ENCODE measurements around the gene KERA. TPM values are rescaled to one million over a fixed set of nuclear protein-coding genes. Genes with fewer than 3 reads are reported as not detected.

The KERA gene
- total and polyA plus RNA-seq, 8 donors: not detected

GRCh38 chr12:91007531-91008290, 50.1 kb downstream of the KERA start:
- ATAC-seq (no peak), FAIRE-seq (no peak), DNase-seq (no peak)
- Histone ChIP-seq H3K9me3 (no peaks in the 10 kb centered on the region), H3K4me3 (no peak overlapping the region), H3K4me1 (no peaks in the 10 kb centered on the region), H3K27me3 (no peaks in the 10 kb centered on the region), H3K36me3 (no peaks in the 10 kb centered on the region), H3K27ac (no peak overlapping the region)
- TF ChIP-seq CTCF (IDR thresholded peaks at IDR 0.05): no peak
- 56 to 74% methylated on average over 2 of the region's 2 CpGs for WGBS, 2 donors
- intact Hi-C loops (cut with DNase I): no loop called here

- FAIRE-seq: no peak
- TF ChIP-seq CTCF (IDR thresholded peaks at IDR 0.05): no peak
Observed at GRCh38 chr12:91004872-91005271, 53.0 kb downstream of the KERA start, which contains the start of gene EPYC. EPYC (minus strand) TSS chr12:91004972; CDS start chr12:91002565, 2,407 bp downstream.

GRCh38 chr12:91003737-91004136, 54.1 kb downstream of the KERA start:
- no peak for FAIRE-seq
- Histone ChIP-seq H3K27ac (no peak overlapping the region), H3K36me3 (no peaks in the 10 kb centered on the region), H3K9me3 (no peaks in the 10 kb centered on the region), H3K4me3 (no peak overlapping the region), H3K27me3 (no peaks in the 10 kb centered on the region), H3K4me1 (no peaks in the 10 kb centered on the region)
- ATAC-seq: no peak
- no peak for TF ChIP-seq CTCF (IDR thresholded peaks at IDR 0.05)
- DNase-seq: no peak
- intact Hi-C loops (cut with DNase I): no loop called here

More at GRCh38 chr12:91004872-91005271, 53.0 kb downstream of the KERA start, which contains the start of gene EPYC:
- Histone ChIP-seq H3K9me3 (no peaks in the 10 kb centered on the region), H3K27ac (no peak within 1 kb of the TSS), H3K4me1 (no peaks in the 10 kb centered on the region), H3K36me3 (no peaks in the 10 kb centered on the region), H3K27me3 (no peaks in the 10 kb centered on the region), H3K4me3 (no peak within 1 kb of the TSS)
- ATAC-seq (no peak), DNase-seq (no peak)
- intact Hi-C loops (cut with DNase I): no loop called here

- no peak for DNase-seq
- peak; percentile 20 for FAIRE-seq
- ATAC-seq: peak in 2 of 4 donors; percentile 51 to 60
- Histone ChIP-seq H3K4me3 (no peak overlapping the region), H3K27me3 (no peaks in the 10 kb centered on the region), H3K4me1 (no peaks in the 10 kb centered on the region), H3K9me3 (no peaks in the 10 kb centered on the region), H3K27ac (no peak overlapping the region), H3K36me3 (no peaks in the 10 kb centered on the region)
- intact Hi-C loops (cut with DNase I): no loop called here
- WGBS, 2 donors: 10 to 12% methylated on average over 1 of the region's 1 CpG
- TF ChIP-seq CTCF (IDR thresholded peaks at IDR 0.05): no peak
Observed at GRCh38 chr12:91001306-91001705, 56.5 kb downstream of the KERA start.

Other genes starting within 250 kb of the KERA start
- not detected for gene CCER1, start 102.8 kb downstream of the KERA start, total RNA-seq
- not detected for gene CCER1, start 102.8 kb downstream of the KERA start, polyA plus RNA-seq
- gene EPYC, start 53.1 kb downstream of the KERA start, total RNA-seq: under 1 TPM in 1 of 6 donors, not detected in 5; 0.12 TPM
- gene EPYC, start 53.1 kb downstream of the KERA start, polyA plus RNA-seq: not detected
- 100 to 1,000 TPM in 1 of 6 donors, 10 to 100 TPM in 2, 1 to 10 TPM in 3; 5.1 to 164 (median 21.0) TPM for gene LUM, start 53.5 kb upstream of the KERA start, total RNA-seq
- gene LUM, start 53.5 kb upstream of the KERA start, polyA plus RNA-seq: 10 to 100 TPM; 14.3 to 22.4 TPM
- 100 to 1,000 TPM in 3 of 6 donors, 10 to 100 TPM in 3; 28.9 to 217 (median 99.9) TPM for gene DCN, start 124.8 kb upstream of the KERA start, total RNA-seq
- 10 to 100 TPM; 41.1 to 54.5 TPM for gene DCN, start 124.8 kb upstream of the KERA start, polyA plus RNA-seq

All from pancreas (tissue), 10 donors.